Measurements from ENCODE around the gene SYNE2.

The SYNE2 gene

GRCh38 chr14:64218344-64219240 lies 365.8 kb downstream of the SYNE2 start:
- no peak for DNase-seq (ENCODE audit: low spot score)

- no peak for DNase-seq (ENCODE audit: low spot score)
Observed at GRCh38 chr14:64220056-64220455, 367.3 kb downstream of the SYNE2 start.

- no peak for DNase-seq (ENCODE audit: low spot score)
Observed at GRCh38 chr14:64220466-64220865, 367.7 kb downstream of the SYNE2 start.

GRCh38 chr14:64221391-64222003 lies 368.7 kb downstream of the SYNE2 start:
- no peak for DNase-seq (ENCODE audit: low spot score)

GRCh38 chr14:64225151-64225757 lies 372.4 kb downstream of the SYNE2 start:
- DNase-seq (ENCODE audit: low spot score): no peak

GRCh38 chr14:64227856-64228255 lies 375.1 kb downstream of the SYNE2 start:
- DNase-seq (ENCODE audit: low spot score): no peak

- DNase-seq (ENCODE audit: low spot score): no peak
Observed at GRCh38 chr14:64229489-64229888, 376.7 kb downstream of the SYNE2 start.

- DNase-seq (ENCODE audit: low spot score): peak; percentile 15
Observed at GRCh38 chr14:64232095-64232838, 379.5 kb downstream of the SYNE2 start.

GRCh38 chr14:64232944-64233343 lies 380.1 kb downstream of the SYNE2 start:
- DNase-seq (ENCODE audit: low spot score): no peak

GRCh38 chr14:64233531-64234190 lies 380.9 kb downstream of the SYNE2 start:
- DNase-seq (ENCODE audit: low spot score): no peak

GRCh38 chr14:64234877-64235651 lies 382.3 kb downstream of the SYNE2 start:
- DNase-seq (ENCODE audit: low spot score): peak; percentile 22

GRCh38 chr14:64235652-64236640 lies 383.1 kb downstream of the SYNE2 start:
- DNase-seq (ENCODE audit: low spot score): no peak

- no peak for DNase-seq (ENCODE audit: low spot score)
Observed at GRCh38 chr14:64238049-64238448, 385.2 kb downstream of the SYNE2 start.

- no peak for DNase-seq (ENCODE audit: low spot score)
Observed at GRCh38 chr14:64238631-64239030, 385.8 kb downstream of the SYNE2 start.

GRCh38 chr14:64244279-64244678 lies 391.5 kb downstream of the SYNE2 start:
- DNase-seq (ENCODE audit: low spot score): no peak

GRCh38 chr14:64245491-64245890 lies 392.7 kb downstream of the SYNE2 start:
- no peak for DNase-seq (ENCODE audit: low spot score)

GRCh38 chr14:64246688-64247087 lies 393.9 kb downstream of the SYNE2 start:
- DNase-seq (ENCODE audit: low spot score): no peak

GRCh38 chr14:64247195-64247594 lies 394.4 kb downstream of the SYNE2 start:
- no peak for DNase-seq (ENCODE audit: low spot score)

GRCh38 chr14:64248689-64249088 lies 395.9 kb downstream of the SYNE2 start:
- no peak for DNase-seq (ENCODE audit: low spot score)

- DNase-seq (ENCODE audit: low spot score): no peak
Observed at GRCh38 chr14:64249363-64249762, 396.6 kb downstream of the SYNE2 start.

Data from SW480 (cell line).